ENCODE results near the gene MRPL50.
"Not testable (repeated sequence)": the region's sequence is repeated elsewhere in the genome, so short reads cannot be mapped to it uniquely, and the experiment has no call there.

The MRPL50 gene

DNA sequence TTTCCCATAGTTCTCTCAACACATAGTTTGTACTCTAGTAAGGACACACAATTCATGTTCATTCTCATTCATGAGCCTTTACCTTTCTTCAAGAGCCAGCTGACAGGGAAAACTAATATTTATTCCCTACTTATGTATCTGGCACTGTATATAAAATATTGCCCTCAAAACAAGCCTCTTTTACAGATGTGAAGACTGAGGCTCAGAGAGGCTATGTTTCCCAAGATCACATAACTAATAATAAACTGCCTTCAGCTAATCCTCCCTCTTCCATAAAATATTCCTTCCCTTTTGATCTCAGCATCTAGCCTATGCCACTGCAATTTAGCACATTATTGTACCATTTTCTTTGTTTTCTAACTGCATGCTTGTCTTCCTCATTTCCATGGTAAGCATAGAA lies 19.0 kb upstream of the MRPL50 start:
- DNase-seq: no peak

DNA sequence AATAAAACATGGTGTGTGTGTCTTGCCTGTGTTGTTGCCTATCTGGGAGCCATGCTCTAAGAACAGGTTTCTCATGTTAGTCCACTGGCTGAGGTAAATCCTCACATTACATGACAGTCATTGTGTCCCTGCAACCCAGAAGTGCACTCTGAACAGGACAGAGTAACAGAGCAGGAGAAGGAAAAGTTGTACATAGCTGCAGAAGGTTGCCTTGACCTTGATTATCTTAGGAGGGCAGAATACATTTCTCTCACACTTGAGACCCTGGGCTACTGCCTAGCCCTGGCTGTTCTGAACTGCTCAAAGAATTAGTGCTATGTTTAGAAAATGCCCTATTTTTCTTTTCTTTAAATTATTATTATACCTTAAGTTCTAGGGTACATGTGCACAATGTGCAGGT lies 17.2 kb upstream of the MRPL50 start:
- DNase-seq: no peak

DNA sequence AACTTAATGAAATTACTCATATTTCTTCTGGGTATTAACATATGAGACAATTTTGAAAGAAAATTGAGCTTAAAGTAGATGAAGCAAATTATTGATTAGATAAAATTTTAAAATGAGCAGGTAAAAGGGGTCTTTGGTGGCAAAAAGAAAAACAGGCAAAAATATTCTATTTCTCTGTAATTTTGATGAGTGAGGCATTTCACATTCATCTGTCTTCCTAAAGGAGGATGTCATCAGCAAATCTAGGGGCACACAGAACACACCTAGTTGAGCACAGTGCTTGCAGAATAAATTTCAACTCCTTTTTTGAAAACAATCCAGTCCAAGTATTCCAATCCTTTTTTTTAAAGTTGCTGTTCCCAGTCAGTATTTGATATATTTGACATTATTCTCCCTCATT lies 16.4 kb upstream of the MRPL50 start:
- no peak for DNase-seq

DNA sequence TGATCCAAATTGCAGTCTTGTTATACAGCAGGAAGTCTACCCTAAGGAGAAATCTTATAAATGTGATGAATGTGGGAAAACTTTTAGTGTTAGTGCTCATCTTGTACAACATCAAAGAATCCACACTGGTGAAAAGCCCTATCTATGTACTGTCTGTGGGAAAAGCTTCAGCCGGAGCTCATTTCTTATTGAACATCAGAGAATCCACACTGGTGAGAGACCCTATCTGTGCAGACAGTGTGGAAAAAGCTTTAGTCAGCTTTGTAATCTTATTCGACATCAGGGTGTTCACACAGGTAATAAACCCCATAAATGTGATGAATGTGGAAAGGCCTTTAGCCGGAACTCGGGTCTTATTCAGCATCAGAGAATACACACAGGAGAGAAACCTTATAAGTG lies 10.7 kb upstream of the MRPL50 start:
- DNase-seq: no peak

GRCh38 chr9:101408374-101409078 lies 10.1 kb upstream of the MRPL50 start:
- DNase-seq: peak in 1 of 6 experiments; percentile 1

- DNase-seq: no peak
These were observed 5.3 kb upstream of the MRPL50 start for GRCh38 chr9:101403516-101404285.

- no peak for DNase-seq
These were observed 1.7 kb upstream of the MRPL50 start for GRCh38 chr9:101400120-101400519.

DNA sequence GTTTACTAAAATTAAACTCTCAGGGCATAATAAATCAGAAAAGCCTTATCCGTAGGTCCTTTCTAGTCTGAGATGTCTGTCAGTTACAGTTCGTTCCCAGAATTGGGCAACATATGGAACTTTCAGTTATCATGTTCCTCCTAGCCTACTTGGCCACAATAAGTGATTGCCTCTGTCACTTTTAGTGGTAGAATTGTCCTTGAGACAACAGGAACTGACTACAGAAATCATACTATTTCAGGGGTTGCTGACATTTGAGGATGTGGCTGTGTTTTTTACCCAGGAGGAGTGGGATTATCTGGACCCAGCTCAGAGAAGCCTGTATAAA lies 1.2 kb upstream of the MRPL50 start:
- DNase-seq: no peak

GRCh38 chr9:101398930-101399642 lies 668 bp upstream of the MRPL50 start:
- DNase-seq: peak in 2 of 6 experiments; percentile 15 to 24

- DNase-seq: no peak
These were observed 711 bp downstream of the MRPL50 start for GRCh38 chr9:101397746-101398067.

DNA sequence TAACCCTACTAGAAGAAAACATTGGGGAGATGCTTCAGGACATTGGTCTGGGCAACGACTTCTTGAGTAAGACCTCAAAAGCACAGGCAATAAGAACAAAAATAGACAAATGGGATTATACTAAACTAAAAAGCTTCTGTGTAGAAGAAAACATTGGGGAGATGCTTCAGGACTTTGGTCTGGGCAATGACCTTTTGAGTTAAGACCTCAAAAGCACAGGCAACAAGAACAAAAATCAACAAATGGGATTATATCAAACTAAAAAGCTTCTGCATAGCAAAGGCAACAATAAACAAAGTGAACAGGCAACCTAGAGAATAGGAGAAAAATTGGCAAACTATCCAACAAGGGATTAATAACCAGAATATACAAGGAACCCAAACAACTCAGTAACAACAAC lies 3.7 kb downstream of the MRPL50 start:
- DNase-seq: no peak

DNA sequence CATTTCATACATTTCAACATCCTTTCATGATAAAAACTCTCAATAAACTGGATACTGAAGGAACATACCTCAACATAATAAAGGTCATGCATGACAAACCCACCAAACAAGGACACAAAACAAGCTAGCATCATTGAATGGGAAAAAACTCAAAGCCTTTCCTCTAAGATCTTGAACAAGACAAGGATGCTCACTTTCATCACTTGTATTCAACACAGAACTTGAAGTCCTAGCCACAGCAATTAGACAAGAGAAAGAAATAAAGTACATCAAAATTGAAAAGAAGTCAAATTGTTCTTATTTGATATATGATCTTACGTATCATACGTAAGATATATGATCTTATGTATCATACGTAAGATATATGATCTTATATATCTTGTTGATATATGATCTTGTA lies 5.3 kb downstream of the MRPL50 start:
- DNase-seq: no peak

DNA sequence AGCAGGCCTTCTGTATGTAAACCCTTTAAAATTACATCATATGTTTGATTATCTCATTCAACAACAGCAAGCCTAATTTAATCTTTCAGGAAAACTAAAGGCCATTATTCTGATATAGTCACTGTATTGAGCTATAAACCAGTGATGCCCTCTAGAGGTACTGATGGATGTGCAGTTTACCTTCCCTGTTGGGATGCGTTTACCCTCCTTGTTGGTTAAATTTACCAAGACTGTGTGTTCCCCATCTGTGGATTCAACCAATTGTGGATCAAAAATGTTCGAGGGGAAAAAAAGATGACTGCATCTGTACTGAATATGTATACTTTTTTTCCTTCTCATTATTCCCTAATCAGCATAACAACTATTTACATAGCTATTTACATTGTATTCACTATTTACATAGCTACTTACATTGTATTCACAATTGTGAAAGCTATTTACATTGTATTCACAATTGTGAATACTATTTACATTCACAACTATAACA lies 9.9 kb downstream of the MRPL50 start:
- DNase-seq: no peak

DNA sequence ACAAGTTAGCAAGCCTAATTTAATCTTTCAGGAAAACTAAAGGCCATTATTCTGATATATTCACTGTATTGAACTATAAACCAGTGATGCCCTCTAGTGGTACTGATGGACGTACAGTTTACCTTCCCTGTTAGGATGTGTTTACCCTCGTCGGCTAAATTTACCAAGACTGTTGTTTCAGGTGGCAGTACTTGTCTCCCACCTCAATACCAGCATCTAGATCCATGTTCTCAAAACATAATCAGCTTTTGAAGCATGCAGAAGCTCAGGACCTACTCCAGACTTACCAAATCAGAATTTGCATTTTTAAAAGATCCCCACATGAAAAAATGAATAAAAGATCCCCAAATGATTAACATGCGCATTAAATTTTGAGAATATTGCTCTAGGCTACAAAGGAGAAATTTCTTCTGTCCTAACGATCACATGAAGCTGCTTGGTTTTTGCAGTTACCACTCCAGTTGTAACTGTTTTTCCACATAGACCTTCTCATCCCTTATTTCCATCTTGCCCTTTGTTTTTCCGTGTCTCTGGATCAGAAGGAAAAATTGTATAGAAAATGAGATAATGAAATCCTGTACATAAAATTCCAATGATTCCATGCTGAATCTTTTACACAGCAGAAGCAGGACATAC lies 10.4 kb downstream of the MRPL50 start:
- peak in 1 of 6 experiments; percentile 8 for DNase-seq

- DNase-seq: not testable (repeated sequence)
These were observed 13.4 kb downstream of the MRPL50 start, which contains the start of gene BAAT for GRCh38 chr9:101384873-101385536. Gene BAAT (minus strand): TSS chr9:101385006. CDS start chr9:101371404, 13,602 bp downstream.

GRCh38 chr9:101383361-101383760 lies 15.1 kb downstream of the MRPL50 start:
- DNase-seq: no peak

- no peak for DNase-seq
These were observed 16.5 kb downstream of the MRPL50 start for GRCh38 chr9:101381833-101382342.

DNA sequence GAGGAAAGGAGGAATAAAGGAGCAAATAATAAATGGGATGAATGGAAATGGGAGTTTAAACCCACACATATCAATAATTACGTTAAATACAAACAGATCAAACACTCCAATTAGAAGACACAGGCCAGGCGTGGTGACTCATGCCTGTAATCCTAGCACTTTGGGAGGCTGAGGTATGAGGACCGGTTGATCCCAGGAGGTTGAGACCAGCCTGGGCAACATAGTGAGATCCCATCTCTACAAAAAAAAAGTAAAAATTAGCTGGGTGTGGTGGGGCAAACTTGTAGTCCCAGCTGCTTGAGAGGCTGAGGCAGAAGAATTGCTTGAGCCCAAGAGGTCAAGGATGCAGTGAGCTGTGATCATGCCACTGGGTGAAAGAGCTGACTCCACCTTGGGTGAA lies 17.3 kb downstream of the MRPL50 start:
- no peak for DNase-seq

GRCh38 chr9:101380295-101380694 lies 18.1 kb downstream of the MRPL50 start:
- no peak for DNase-seq

GRCh38 chr9:101376111-101376848 lies 22.1 kb downstream of the MRPL50 start:
- DNase-seq: no peak

- DNase-seq: no peak
These were observed 22.9 kb downstream of the MRPL50 start for GRCh38 chr9:101375546-101375945.

All from stimulated activated naive CD4-positive, alpha-beta T cell (primary cell).